ENCODE data around the gene RBM6.
"Not testable (repeated sequence)": the region's sequence is repeated elsewhere in the genome, so short reads cannot be mapped to it uniquely, and the experiment has no call there.

The RBM6 gene, protein sequence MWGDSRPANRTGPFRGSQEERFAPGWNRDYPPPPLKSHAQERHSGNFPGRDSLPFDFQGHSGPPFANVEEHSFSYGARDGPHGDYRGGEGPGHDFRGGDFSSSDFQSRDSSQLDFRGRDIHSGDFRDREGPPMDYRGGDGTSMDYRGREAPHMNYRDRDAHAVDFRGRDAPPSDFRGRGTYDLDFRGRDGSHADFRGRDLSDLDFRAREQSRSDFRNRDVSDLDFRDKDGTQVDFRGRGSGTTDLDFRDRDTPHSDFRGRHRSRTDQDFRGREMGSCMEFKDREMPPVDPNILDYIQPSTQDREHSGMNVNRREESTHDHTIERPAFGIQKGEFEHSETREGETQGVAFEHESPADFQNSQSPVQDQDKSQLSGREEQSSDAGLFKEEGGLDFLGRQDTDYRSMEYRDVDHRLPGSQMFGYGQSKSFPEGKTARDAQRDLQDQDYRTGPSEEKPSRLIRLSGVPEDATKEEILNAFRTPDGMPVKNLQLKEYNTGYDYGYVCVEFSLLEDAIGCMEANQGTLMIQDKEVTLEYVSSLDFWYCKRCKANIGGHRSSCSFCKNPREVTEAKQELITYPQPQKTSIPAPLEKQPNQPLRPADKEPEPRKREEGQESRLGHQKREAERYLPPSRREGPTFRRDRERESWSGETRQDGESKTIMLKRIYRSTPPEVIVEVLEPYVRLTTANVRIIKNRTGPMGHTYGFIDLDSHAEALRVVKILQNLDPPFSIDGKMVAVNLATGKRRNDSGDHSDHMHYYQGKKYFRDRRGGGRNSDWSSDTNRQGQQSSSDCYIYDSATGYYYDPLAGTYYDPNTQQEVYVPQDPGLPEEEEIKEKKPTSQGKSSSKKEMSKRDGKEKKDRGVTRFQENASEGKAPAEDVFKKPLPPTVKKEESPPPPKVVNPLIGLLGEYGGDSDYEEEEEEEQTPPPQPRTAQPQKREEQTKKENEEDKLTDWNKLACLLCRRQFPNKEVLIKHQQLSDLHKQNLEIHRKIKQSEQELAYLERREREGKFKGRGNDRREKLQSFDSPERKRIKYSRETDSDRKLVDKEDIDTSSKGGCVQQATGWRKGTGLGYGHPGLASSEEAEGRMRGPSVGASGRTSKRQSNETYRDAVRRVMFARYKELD

DNA sequence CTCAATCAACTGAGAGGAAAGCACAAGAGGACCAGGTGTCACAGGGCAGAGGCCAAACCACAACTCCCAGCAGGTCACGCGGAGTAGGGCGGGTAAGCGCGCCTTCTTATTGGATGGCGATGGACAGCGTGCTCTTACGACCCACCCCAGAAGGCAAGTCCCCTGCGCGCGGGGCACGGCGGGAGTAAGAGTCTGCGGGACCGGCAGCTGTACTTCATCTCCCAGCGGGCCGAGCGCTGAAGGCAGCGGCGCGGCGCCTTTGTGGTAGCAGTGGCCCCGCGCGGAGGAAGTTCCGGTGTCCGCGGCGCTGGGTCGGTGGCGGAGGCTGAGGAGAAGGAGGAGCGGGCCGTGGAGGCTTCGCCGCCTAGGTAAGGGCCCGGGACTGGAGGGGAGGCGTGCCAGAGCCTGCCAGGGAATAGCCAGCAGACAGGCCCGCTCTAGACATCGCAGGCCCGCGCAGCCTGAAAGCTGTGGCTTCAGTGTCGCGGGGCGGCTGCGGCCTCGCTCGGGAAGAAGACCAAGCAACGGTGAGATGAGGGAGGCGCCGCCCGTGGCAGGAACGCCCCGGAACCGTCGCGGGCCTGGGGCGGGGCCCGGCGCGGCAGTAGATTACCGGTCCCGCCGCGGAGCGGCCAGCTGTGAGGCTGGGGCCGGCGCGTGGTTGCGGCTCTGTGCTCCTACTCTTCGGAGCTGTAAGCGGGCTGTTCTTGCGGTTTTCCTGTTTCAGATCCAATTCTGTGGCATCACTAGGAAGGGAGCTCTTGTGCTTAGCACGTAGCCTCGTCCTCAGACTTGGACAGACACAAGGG lies at the start of gene RBM6:
TSS of gene RBM6 (plus strand) at position 293 of the 809 bp plus-strand sequence. CDS start 22,492 bp downstream, outside the sequence.
- peak; percentile 79 to 91 (median 85) for DNase-seq

DNA sequence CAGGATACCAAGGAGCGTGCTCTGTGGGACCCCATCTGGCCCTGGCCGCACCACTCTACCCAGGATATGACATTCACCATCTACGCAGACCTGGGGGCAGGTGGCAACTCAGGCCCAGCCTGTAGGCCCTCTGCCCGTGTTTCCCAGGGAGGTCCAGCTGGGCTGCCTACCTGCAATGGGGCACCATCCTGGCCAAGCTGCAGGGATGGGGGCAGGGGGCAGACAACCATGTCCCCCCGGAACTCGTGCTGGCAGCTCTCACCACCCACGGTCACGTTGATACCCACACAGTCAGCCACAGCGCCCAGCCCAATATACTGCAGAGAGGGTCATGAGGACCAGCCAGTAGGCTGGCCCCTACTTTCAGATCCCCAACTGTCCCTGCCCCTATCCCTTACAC lies 44.2 kb upstream of the RBM6 start:
- no peak for DNase-seq

DNA sequence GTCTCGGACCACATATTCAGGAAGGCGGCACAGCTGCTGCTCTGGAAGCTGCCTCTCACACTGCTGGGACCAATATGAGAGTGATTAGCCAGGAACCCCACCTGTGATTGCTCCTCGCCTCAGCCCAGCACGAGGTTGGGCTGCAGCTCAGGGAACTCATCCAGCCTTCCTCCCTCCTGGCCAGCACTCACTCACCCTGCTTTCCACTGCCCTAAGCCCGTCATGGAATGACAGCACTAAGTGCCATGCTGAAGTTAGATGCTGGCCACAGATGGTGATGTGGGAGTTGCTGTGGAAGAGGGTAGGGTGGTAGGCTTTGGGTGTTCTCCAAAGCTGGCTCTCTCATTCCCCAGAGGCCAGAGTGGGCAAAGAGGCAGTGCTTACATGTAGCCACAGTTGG lies 43.6 kb upstream of the RBM6 start:
- DNase-seq, result no peak

DNA sequence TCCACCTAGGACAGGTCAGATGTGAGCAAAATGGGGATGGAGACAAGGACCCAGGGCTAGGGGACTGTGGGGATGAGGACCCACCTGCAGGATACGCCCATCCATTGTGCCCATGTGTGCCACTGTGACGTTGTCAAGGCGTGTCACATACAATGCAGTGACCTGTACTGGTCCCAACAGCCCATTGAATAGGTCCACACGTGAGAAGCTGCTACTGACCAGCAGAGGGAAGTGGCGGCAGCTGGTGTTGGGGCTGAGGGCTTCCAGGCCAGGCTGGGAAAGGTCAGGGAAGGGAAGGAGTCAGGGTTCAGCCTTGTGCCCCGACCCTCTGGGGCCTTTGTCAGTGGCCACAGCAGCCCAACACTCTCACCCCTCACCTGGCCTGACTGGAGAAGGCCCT lies 41.0 kb upstream of the RBM6 start:
- DNase-seq, result no peak

DNA sequence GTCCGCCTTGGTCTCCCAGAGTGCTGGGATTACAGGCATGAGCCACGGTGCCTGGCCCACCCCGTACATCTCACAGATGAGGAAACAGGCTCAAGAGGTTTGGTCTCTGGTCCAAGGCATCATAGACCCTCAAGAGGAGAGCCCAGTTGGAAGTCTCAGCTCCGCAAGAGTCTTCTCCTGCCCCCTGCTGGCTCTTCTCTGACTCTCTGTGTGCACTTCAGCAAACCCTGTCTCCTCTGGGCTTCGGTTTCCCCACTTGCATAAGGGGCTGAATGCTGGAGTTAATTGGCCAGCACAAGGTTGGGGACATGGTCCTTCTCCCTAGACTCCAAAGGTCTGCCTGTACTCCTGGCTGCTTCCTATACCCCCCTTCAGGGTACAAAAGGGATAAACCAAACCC lies 40.1 kb upstream of the RBM6 start:
- no peak for DNase-seq

DNA sequence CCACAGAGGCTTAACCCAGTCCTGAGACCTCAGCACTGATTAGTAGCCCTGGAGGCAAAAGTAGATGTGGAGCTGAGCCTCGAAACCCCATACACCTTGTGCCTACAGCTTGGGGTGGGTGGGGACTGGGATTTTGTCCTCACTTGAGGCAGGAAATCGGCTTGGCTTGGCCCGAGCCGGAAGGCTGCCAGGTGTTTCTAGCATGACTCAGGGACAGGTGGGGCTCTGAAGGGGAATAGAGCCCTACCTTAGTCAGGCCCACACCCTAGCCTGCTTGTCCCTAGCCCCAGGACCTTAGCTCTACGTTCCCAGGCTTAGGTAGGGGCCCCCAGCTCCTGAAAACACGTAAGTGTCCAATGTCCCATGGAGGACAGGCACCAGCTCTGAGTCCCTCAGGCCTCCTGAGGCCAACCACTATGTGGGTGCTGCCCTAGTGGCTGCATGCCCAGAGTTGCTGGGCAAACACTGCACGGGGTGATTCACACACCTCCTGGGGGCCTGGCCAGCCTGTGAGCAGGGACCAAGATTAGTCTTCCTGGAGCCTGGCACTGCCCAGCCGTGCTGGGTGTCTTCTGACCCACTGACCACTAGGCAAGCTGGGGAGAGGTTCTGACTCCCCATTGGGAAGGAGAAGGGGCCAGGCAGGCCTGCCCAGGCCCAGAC lies 39.3 kb upstream of the RBM6 start:
- no peak for DNase-seq

DNA sequence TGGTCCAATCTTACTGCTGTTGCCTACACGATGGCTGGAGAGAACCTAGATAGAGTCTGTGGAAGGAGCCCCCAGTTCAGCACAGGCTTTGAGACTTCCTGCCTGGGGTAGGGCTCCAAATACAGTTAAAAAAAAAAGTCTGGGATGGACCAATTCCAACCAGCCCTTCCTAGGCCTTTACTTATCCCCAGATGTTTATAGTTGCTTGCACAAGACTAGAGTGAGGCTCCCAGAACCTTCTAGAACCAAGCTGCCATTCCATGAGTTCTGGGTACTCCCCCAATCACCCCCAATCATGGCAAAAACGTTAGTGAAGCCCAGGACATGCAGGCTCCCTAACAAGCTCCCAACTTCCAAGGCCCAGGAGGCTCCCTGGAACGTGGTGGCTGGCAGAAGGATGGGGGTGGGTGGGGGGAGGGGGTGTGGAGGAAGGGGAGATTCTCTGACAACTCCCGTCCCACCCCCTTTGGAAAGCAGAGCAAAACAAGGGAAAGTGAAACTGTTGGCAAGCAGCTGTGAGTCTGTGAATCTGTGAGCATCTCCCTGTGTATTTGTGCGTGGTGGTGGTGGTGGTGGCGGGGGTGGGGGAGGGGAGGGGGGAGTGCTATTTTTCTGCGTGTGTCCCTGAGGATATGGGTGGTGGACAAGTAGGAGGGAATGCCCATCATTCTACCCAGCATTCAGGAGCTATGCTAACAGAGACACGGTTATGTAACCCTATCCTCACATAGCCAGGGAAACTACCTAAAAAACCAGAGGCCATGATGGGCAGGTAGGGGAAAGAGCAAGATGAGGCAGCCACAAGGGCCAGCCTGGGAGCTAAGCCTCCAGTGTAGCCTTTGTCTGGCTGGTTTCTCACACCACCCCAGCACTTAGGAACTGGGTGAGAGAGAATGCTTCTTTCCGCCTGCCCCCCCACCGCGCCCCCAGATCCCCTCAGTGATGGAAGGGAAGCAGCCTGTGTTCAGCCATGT lies 38.3 kb upstream of the RBM6 start:
- DNase-seq, result no peak

DNA sequence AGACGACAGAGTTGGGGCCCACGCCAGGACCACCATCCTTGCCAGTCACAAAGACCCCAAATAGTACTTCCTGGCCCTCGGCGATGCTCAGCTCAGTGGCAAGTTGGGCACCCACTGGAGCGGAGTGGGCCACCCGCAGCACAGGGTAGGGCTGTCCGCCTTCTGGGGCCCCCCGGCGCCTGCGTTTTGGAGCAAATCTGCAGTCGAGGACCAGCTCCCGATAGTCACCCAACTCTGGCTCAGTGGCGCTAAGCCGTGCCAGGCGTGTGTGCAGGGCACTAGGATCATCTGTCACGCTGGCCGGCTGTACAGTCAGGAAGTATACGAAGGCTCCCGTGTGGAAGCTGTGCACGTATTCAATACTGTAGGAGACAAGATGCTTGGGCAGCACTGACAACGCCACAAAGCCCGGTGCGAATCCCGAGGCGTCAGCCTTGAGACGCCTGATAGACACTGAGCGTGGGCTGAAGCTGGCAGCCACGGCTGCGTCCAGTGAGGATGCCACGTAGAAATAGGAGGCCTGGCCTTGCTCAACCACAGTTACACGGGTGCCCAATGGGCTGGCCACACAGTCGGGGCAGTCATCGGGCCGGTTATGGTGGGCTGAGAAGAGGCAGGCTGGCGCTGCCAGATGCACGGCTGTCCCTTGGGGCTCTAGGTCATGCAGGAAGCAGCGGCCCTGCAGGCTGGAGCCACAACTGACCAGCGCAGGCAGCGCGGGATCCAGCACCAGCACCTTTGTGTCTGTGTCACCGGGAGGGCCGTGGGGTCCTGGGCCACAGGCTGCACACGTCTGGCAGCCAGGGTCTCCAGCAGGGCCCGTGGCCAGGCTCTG lies 37.2 kb upstream of the RBM6 start:
- no peak for DNase-seq

DNA sequence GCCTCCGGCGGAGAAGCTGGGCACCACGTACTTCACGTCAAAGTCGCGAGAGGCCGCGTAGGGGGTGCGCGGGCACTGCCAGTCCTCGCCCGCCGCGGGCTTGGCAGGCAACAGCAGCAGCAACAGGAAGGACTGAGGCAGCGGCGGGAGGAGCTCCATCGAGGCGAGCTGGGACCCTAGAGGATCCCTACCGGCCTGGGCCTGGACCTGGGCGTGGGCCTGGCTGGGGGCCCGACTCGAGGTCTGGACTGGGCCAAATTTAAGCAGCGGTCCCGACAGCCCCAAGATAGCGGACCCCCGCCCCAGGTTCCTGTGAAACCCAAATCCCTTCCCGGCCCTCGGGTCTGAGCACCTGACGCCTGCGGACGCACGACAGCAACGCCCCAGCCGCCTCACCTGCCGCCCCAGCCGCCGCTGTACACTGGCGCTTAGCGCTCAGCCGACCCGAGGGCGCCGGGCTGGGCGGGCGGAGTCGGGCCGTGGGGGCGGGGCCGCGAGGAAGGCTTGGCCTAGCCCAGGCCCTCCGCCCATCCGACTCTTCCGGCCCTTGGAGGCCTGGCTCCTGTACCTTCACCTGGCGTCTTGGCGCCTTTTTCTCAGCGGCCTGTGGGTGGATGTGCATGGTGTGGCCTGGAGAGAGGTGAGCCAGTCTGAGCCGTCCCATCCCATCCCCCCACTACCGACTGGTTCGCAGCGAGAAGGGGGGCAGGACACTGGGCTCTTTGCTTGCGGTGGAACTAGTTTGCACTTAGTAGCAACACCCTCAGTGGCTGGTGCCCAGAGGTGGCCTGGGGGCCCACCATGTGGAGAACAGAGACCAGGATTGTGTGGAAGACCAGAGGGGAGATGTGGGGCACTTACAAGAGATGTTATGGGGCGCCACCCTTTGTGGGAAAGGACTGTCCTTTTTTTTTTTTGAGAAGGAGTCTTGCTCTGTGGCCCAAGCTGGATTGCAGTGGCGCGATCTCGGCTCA lies 36.2 kb upstream of the RBM6 start, which contains the start of gene MST1R:
TSS of gene MST1R (minus strand) at position 423 of the 974 bp plus-strand sequence. CDS start at position 159, 264 bp downstream.
- DNase-seq, result peak; percentile 29 to 88 (median 52)

DNA sequence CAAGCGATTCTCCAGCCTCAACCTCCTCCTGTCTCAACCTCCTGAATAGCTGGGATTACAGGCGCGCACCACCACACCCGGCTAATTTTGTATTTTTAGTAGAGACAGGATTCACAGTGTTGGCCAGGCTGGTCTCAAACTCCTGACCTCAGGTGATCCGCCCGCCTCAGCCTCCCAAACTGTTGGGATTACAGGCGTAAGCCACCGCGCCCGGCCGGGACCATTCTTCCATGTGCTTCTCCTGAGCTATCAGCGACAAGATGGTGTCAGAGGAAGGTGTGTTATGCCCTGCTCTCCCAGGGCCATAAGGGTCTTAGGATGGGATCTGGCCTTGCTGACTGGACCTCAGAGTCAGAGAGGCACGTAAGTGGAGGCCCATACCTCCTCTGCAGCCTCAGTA lies 35.5 kb upstream of the RBM6 start:
- DNase-seq, result not testable (repeated sequence)

DNA sequence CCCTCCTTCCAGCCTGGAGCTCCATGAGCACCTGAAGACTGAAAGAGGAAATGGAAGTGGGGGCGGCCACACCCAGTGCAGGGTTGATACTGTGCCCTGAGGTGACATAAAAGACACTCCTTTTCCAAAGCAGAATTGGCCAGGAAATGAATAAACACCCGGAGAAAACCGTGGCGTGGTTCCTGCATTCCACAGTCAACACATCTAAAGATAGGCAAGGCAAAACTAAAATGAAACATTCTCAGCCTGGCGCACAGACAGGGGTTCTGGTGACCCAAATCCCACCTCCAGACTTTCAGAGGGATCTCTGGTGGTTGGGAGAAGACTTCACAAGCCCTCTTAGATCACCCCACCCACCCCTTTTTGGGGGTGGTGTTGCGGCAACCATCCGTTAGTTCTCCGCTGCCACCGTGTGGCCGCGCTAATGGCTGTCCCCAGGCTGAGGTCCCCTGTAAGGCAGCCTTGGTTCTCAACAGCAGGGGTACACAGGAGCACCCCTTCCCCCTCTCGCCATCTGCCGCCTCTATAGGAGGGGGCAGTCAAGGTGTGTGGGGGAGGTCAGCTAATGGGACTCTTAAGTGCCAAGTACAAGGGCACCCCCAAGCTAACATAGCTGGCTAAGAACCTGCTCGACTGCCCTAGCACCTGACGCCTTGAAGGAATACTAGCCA lies 33.7 kb upstream of the RBM6 start:
- peak in 2 of 4 experiments; percentile 14 to 33 for DNase-seq

DNA sequence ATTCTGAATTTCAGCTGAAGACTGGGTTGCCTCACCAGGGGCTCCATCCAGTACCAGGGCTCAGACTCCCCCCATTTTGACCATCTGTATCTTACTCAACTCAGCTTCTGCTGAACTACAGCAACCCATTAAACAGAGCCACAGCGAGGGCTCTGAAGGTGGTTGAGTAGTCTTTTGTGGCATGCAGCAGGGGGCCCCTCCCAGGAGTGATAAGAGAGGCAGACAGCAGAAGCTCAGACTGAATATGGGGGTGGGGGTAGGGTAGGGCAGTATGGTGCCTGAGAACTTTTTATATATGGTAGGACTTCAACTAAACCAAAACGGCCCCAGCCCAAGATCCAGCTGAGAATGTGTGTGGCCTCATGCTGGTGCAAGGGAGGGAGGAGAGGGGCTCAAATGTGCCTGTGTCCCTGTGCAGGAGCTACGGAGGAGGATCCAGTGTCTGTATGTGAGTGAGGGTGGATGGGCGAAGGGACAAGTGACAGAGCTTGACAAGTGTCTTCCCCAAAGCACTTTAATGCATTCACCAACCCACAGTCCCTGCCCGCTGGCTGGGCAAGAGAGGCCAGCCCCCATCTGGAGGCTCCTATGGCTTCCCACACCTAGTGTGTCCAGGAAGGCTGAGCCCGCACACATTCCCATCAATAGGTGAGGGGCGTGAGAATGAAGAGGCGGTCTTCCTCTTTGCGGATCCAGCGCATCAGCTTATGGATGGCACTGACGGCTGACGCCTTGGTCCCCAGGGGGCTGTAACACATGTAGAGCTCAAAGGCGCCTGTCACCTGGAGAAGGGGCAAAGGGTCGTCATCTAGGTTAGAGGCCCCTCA lies 31.4 kb upstream of the RBM6 start:
- no peak for DNase-seq

DNA sequence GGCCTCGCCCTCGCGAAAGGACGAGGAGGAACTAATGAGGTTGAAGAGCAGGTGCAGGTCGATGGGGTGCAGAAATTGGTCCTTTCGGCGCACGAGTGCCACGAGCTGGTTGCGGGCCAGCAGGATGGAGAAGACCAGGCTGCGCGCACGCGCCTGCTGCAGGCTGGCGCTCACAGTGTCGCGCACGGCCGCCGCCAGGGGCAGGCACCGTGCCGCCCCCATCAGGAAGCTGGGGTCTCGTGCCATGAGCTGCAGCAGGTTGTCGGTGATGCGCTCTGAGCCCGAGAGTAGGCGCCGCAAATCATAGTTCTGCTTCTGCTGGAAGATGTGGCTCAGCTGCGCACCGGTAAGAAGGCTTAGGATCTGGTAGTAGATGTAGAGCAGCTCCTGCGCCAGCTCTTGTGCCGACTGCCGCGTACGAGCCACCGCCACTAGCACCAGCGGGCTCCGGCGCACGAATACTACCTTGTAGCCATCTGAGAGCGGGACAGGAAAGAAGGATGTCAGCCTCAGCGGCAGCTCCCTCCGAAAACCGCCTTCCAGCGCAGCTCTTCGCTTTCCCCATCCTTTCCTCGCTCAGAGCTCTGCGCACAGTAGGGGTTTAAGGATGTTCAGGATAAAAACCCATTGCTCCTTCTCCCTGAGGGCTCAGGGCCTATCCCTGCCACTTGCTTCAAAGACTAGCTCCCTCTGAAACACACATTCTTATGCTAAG lies 29.4 kb upstream of the RBM6 start:
- no peak for DNase-seq

DNA sequence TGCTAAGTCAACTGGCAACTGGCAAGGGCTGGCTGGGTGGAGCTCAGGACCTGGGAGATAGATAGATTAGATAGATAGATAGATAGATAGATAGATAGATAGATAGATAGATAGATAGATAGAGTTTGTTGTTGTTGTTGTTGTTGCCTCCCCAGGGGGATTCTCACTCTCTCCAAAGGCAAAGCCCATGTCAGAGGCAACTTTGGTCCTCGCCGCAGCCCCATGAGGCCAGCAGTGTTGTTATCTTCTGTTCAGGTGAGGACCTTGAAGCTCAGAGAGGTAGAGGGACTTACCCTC lies 28.9 kb upstream of the RBM6 start:
- no peak for DNase-seq

DNA sequence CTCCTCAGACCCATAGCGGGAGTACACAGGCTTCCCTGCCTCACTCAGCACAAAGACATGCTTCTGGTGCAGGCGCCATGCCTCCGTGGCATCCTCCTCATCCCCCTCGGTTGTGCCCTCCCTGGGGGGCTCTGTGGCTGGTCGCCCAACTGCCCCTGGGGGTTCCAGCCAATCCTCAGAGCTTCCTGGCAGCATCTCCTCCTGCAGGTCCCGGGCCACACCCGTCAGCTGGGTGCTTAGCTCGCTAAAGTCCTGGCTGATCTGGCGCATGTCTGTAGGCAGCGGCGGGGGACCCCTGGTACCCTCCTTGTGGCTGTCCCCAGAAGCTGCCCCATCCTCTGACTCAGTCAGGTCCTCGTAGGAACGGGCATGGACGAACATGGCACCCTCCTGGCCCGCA lies 28.3 kb upstream of the RBM6 start:
- no peak for DNase-seq

DNA sequence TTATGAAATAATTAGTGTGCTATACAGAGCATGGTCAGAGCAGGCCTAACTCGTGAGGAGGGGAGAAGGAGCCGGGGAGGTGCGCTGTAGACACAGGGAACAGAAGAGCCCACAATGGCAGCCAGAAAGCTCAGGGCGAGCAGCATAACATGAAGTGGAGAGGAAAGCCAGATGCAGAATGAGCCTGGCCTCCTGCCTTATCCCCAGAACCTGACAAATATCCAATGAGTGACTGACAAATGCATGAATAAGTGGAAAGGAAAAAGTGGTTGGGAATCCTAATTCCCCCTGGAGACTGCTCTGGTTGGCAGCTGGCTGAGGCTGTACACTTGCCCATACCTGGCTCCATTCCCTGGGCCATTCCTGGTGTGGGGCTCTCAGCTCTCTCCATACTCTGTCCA lies 27.1 kb upstream of the RBM6 start:
- DNase-seq, result no peak
